Measurements from ENCODE around the gene LYZL1. TPM values are rescaled to one million over a fixed set of nuclear protein-coding genes. Genes with fewer than 3 reads are reported as not detected.
"Not testable (repeated sequence)": the region's sequence is repeated elsewhere in the genome, so short reads cannot be mapped to it uniquely, and the experiment has no call there.

LYZL1 gene
- polyA plus RNA-seq, 1 donor from 2014 or later, result not detected

GRCh38 chr10:29317423-29318021 lies 28.7 kb downstream of the LYZL1 start:
- Histone ChIP-seq H3K4me2 (ENCODE audit: low read length) (no peak overlapping the region), H3K9me3 (ENCODE audit: low read length) (no peaks in the 10 kb centered on the region), H2AFZ (ENCODE audit: low read depth, low read length) (no peak overlapping the region), H3K36me3 (ENCODE audit: insufficient read depth, low read length) (no peaks in the 10 kb centered on the region), H3K79me2 (replicated peaks; ENCODE audit: insufficient read depth, low read length) (no peaks in the 10 kb centered on the region), H4K20me1 (ENCODE audit: insufficient read depth) (no peaks in the 10 kb centered on the region), H3K9ac (ENCODE audit: low read length) (no peak overlapping the region), H3K27me3 (ENCODE audit: insufficient read depth, low read depth, low read length) (no peaks in the 10 kb centered on the region), H3K27ac (ENCODE audit: low read length) (no peak overlapping the region), H3F3A (ENCODE audit: insufficient read depth, low read length, poor library complexity, severe bottlenecking) (no peaks in the 10 kb centered on the region), H3K4me3 (ENCODE audit: low read length) (no peak overlapping the region), H3K9me2 (ENCODE audit: insufficient read depth, low read length) (no peaks in the 10 kb centered on the region)
- TF ChIP-seq REST (IDR thresholded peaks at IDR 0.05; ENCODE audit: borderline replicate concordance) (no peak), EP300 (conservative IDR thresholded peaks at IDR 0.05; ENCODE audit: poor library complexity, severe bottlenecking) (no peak), SMC3 (conservative IDR thresholded peaks at IDR 0.05; ENCODE audit: poor library complexity) (no peak), RAD21 (conservative IDR thresholded peaks at IDR 0.05) (no peak), TAF1 (IDR thresholded peaks at IDR 0.05; ENCODE audit: low read depth) (no peak), POLR2AphosphoS5 (IDR thresholded peaks at IDR 0.05) (no peak), MXI1 (conservative IDR thresholded peaks at IDR 0.05; ENCODE audit: poor library complexity, severe bottlenecking) (no peak), EZH2 (IDR thresholded peaks at IDR 0.05; ENCODE audit: borderline replicate concordance, insufficient read depth, low read length, poor library complexity, severe bottlenecking) (no peak)
- TF ChIP-seq, protein P1, sequence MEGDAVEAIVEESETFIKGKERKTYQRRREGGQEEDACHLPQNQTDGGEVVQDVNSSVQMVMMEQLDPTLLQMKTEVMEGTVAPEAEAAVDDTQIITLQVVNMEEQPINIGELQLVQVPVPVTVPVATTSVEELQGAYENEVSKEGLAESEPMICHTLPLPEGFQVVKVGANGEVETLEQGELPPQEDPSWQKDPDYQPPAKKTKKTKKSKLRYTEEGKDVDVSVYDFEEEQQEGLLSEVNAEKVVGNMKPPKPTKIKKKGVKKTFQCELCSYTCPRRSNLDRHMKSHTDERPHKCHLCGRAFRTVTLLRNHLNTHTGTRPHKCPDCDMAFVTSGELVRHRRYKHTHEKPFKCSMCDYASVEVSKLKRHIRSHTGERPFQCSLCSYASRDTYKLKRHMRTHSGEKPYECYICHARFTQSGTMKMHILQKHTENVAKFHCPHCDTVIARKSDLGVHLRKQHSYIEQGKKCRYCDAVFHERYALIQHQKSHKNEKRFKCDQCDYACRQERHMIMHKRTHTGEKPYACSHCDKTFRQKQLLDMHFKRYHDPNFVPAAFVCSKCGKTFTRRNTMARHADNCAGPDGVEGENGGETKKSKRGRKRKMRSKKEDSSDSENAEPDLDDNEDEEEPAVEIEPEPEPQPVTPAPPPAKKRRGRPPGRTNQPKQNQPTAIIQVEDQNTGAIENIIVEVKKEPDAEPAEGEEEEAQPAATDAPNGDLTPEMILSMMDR (IDR thresholded peaks at IDR 0.05; ENCODE audit: poor library complexity, severe bottlenecking), result no peak

DNA sequence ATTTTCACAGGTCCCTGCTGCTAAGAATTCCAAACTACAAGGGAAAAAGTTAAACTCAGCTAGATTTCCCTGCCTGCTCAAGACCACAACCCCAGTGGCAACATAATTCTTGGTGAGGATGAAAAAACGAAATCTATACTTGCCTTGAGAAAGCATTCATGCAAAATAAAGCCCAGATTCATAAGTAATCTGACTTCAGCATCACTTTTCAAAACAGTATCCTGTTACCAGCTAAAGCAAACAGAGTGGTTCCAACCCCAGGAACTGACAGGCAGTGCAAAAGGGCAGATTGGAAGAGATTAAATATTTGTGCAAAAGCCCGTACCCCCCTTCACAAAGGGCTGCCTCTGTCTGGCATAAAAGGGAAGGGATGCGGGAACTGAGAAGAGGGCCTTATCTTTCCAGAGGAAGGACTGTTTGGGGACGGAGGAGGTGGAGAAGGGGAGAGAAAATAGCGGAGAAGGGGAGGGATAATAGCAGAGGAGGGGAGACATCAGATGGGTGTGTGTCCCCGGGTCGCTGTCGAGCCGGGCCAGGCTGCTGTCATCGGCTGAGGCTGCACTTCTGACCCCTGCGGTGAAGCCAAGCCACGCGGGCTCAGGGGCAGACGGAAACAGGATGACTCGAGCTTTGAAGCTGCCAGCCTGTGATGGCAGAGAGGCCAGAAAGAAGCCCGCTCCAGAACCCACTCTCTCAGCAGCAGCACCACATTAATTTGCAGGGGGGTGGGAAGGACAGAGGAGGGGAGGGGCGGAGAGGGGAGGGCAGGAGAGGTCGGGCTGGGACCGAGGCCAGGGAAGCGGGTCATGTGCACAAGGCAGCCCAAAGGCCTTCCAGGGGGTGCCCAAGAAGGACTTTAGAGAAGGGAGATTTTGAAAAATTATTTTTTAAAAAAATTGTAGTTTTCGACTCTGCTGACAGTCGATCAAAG lies 29.5 kb downstream of the LYZL1 start:
- not testable (repeated sequence) for H3K79me2 ChIP-seq (replicated peaks; ENCODE audit: insufficient read depth, low read length); H3K27ac ChIP-seq (ENCODE audit: low read length); H3K9me2 ChIP-seq (ENCODE audit: insufficient read depth, low read length); H3K4me3 ChIP-seq (ENCODE audit: low read length); H3K36me3 ChIP-seq (ENCODE audit: insufficient read depth, low read length); H3K9ac ChIP-seq (ENCODE audit: low read length); H3F3A ChIP-seq (ENCODE audit: insufficient read depth, low read length, poor library complexity, severe bottlenecking); H2AFZ ChIP-seq (ENCODE audit: low read depth, low read length); H4K20me1 ChIP-seq (ENCODE audit: insufficient read depth); H3K27me3 ChIP-seq (ENCODE audit: insufficient read depth, low read depth, low read length); H3K9me3 ChIP-seq (ENCODE audit: low read length); H3K4me2 ChIP-seq (ENCODE audit: low read length)
